NCI-H1105 (cell line): ENCODE measurements around the gene GDA.

Experiments used
- DNase-seq: peaks from one replicate; lab custom pipeline; 2025; lab: John Stamatoyannopoulos, UW

The GDA gene

GRCh38 chr9:72150661-72151060, 1.4 kb downstream of the GDA start:
- no peak for DNase-seq

- DNase-seq = no peak
These were observed 1.9 kb downstream of the GDA start for GRCh38 chr9:72151104-72151503.

DNA sequence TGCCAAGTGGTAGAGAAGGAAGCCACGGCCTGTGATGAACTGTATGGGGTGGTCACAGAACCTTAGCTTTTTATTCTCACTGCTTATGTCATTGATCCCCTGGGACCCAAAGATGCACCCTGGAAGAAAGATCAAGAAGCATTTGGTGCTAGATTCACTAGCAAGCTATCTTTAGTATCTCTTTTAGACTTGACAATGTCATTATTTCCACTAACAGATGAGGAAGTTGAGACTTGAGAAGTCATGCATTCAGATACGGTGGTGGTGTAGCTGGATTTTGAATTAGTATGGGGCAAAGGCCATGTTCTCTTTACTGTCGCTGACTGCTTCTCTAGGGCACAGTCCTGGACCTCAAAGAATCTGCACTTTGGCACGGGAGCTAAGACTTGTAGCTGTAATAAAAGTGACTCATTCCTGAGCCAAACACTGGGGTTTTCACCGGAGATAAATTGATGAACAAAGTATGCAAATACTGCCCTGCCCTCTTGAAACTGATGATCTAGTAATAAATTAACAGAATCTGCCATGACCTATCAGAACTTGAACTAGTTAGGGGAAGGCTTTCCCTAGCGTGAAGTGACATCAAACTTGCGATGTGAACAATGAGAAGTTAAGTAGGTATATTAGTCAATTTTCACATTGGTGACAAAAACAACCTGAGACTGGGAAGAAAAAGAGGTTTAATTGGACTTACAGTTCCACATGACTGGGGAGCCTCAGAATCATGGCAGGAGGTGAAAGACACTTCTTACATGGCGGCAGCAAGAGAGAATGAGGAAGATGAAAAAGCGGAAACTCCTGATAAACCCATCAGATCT, 5.4 kb downstream of the GDA start:
- DNase-seq = no peak

DNA sequence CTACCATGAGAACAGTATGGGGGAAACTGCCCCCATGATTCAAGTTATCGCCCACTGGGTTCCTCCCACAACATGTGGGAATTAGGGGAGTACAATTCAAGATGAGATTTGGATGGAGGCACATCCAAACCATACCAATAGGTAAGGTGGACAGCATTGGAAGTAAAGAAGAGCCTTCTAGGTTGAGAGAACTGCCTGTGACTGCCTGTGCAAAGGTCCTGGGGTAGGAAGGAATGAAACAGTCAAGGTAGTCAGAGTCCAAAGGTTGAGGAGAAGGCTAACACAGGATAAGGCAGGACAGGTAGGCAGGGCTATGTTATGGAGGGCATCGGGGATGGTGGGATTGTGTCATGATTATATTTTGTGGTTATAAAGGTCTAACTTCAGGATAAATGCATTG, 6.1 kb downstream of the GDA start:
- no peak for DNase-seq

DNA sequence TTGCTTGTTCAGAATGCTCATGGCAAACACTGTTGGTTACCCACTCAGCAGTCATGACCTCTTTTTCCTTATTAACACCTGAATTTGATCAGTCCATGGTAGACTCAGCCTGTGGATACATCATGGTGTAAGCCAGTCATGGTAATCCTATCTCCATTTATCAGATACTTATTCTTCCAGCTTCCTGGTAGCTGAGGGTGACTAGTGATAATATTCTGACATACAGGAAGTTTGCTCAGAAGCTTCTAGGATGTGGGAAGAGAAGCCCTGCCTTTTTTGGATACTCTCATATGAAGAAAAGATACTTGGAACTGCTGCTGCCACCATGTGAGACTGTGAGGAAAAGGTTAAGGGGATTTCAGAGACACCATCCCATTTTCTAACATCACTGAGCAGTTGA, 7.3 kb downstream of the GDA start:
- DNase-seq = no peak

GRCh38 chr9:72158680-72159079, 9.4 kb downstream of the GDA start:
- DNase-seq = no peak

GRCh38 chr9:72160446-72161123, 11.3 kb downstream of the GDA start:
- DNase-seq = no peak

- no peak for DNase-seq
These were observed 16.1 kb downstream of the GDA start for GRCh38 chr9:72165326-72165725.

DNA sequence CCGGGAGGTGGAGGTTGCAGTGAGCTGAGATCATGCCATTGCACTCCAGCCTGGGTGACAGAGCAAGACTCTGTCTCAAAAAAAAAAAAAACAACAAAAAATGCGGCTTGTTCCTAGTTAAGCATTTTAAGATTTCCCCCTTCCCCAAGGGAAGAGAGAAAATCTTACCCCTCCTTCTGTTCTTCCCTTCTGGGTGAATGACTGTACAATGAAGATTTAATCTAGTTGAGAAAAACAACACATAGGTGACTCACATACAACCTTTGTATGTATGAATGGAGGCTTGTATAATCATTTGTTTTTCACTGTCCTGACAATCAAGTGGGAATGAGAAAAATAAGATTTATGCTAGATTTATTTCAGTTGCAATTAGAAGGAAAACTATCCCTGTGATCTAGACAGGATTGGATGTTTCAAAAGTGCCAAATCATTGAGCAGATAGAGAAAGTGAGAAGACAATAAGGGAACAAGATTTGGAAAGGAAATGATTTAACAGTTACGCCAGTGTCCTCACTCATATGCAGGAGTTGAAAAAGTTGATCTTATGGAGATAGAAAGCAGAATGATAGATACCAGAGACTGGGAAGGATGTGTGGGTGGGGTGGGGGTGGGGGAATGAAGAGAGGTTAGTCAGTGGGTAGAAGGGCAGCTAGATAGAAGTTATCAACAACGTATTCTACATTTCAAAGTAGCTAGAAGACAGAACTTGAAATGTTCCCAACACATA, 16.7 kb downstream of the GDA start:
- DNase-seq = no peak

- no peak for DNase-seq
These were observed 18.8 kb downstream of the GDA start for GRCh38 chr9:72168075-72168474.

GRCh38 chr9:72169178-72169577, 19.9 kb downstream of the GDA start:
- no peak for DNase-seq

DNA sequence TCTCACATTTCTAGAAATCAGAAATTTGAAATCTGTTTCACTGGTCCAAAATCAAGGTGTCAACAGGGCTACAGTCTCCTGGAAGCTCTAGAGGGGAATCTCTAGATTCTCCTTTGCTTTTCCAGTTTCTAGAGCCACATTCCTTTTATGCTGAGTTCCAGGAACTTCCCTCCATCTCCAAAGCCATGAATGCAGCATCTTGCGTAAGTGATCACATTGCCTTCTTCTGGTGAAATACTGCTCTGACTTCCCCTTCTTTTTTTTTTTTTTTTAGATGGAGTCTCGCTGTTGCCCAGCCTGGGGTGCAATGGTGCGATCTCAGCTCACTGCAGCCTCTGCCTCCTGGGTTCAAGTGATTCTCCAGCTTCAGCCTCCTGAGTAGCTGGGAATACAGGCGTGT, 23.8 kb downstream of the GDA start:
- DNase-seq = no peak

GRCh38 chr9:72185561-72185960, 36.3 kb downstream of the GDA start:
- DNase-seq = peak; percentile 9

DNA sequence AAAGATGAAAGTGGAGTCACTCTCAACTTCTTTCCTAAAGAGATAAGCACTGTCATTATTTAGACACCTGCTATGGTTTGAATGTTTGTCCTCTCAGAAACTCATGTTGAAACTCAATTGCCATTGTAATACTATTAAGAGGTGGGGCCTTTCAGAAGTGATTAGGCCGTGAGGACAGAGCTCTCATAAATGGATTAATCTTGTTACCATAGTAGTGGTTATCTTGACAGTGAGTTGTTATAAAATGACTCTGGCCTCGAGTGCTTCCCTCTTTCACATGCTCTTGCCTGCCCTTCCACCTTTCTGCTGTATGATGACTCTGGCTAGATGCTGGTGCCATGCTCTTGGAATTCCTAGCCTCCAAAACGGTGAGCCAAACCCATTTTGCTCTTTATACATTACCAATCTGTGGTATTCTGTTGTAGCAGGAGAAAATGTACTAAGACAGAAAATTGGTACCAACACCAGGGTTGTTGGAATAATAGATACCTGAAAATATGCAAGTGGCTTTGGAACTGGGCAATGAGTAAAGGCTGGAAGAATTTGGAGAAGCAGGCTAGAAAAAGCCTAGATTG, 38.0 kb downstream of the GDA start:
- DNase-seq = peak; percentile 19

GRCh38 chr9:72188232-72188631, 39.0 kb downstream of the GDA start:
- DNase-seq = no peak

- DNase-seq = no peak
These were observed 44.2 kb downstream of the GDA start for GRCh38 chr9:72193478-72193881.

DNA sequence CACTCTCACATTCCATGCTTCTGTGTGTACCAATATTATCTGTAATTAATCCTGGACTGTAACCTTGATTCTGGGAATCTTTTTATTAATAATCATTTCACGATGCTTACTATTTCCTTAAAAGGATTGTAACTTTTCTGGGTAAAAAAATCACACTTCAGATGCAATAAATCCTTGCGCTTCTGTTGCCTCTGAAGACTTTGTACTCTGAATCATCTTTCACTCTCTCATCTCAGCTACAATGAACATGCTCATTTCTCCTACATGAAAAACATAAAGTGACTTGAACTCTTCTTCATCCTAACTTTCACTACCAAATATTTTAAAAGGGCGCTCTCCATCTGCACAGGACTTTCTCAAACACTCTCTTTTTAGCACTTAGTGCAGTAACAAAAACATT, 50.0 kb downstream of the GDA start:
- no peak for DNase-seq

GRCh38 chr9:72200452-72200851, 51.2 kb downstream of the GDA start:
- DNase-seq = no peak

DNA sequence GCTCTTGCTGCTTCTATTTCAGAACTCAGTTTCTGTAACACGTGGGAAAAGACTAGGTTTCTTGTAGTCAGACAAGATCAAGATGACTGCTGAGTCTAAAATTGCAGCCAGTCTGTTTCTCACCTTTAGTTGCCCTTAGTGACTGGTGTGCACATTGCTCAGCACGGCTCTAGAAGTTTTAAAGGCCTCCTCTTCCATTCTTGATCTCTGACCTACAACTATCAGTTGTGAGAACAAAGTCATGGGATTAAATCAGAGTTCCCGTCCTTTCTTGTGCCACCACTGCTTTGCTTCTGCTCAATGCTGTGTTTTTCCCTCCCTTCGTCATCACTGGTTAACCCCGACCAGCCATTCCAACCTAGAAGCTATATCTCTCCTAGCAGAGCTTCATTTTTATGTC, 52.8 kb downstream of the GDA start:
- DNase-seq = no peak

- DNase-seq = peak; percentile 12
These were observed 54.1 kb downstream of the GDA start for GRCh38 chr9:72203205-72203803.

- DNase-seq = no peak
These were observed 54.8 kb downstream of the GDA start for GRCh38 chr9:72204062-72204461.

DNA sequence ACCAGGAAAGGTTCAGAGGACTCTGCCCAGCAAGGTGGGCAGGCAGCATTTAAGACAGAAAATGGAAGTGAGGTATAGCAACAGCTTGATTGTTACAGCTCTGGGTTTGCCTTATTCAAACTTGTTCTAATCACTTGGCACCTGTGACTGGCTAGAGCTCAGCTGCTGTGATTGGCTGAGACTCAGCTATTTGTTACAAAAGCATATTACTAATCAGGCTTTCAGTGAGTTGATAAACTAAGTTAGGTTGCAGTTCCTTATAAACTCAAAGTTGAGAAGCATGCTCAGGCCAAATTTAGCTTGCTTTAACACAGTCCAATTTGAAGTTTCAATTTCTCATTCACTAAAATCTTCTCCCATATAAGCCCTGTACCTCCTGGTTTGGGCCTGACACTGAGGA, 56.3 kb downstream of the GDA start:
- no peak for DNase-seq
